Activated T-helper 1 cell treated with anti-CD3 and anti-CD28 coated beads, Interleukin-2, amount 50 U/mL, for 16 hours (primary cell): ENCODE results near the gene ARPC5L.
"Not testable (repeated sequence)": the region's sequence is repeated elsewhere in the genome, so short reads cannot be mapped to it uniquely, and the experiment has no call there.

Experiments
- DNase-seq, 2 donors: peaks; one replicate each; pipeline ENCODE4 v3.0.0-alpha.2; 2020; ENCODE audit warnings: low read depth in 1 of 2, low spot score in 1 of 2

ARPC5L gene

DNA sequence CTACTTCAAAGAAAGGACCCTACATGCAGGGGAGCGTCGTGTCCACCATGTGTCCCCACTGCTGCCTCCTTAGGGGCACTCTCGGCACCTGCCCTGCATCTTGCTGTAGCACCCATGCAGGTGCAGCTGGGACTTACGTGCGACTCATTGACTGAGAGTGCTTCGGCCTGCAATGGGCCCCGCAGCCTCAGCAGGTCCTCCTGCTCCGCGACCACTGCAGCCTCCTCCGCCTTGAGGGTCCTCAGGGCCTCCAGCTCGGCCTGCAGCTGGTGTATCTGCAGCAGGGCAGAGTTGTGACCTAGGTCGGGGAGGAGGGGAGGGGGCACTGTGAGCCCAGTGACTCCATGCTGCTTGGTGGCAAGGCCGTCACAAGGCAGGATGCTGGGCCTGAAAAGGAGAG is 27.1 kb downstream of the ARPC5L start:
- no peak for DNase-seq

DNA sequence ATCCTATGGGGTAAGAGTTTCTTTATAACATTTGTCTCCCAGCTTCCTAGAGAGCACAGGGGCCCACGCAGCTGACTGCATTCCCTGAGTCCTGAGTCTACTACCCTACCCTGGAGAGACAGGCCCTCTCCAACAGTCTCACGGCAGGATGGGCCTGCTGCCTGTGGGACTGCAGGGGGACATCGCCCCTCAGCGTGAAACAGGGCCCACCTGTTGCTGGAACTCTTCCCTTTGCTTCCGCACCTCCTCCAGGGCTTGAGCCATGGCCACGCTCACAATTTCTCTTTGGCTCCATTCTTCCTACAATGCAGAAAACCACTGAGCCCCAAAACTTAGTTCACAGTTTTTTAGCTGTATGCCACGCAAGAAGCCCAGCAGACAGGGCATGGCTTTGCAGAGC is 28.2 kb downstream of the ARPC5L start:
- DNase-seq = no peak

GRCh38 chr9:124894035-124894740 is 32.3 kb downstream of the ARPC5L start:
- DNase-seq = no peak

GRCh38 chr9:124894741-124895170 is 32.8 kb downstream of the ARPC5L start:
- peak in 1 of 2 donors; percentile 11 for DNase-seq

GRCh38 chr9:124897570-124898460 is 35.9 kb downstream of the ARPC5L start:
- DNase-seq = no peak

- DNase-seq = no peak
Observed at GRCh38 chr9:124899845-124900244, 37.9 kb downstream of the ARPC5L start.

DNA sequence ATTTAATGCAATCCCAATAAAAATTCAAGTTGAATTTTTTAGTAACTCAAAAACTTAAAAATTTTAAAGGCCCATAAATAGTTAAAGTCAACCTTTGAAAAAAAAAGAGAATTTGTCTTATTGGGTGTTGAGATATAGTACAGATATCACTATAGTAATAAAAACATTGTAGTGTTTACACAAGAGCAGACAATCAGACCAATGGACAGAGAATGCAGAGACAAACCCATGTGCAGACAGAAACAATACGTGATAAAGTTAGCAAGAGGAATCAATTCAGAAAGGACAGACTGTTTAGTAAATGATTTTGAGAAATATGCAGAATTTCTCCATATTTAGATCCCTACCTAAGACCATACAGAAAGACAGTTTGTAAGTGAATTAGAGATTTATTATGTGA is 45.0 kb downstream of the ARPC5L start:
- DNase-seq = no peak

GRCh38 chr9:124908098-124908497 is 46.2 kb downstream of the ARPC5L start:
- DNase-seq = no peak

GRCh38 chr9:124911766-124912165 is 49.8 kb downstream of the ARPC5L start:
- no peak for DNase-seq

DNA sequence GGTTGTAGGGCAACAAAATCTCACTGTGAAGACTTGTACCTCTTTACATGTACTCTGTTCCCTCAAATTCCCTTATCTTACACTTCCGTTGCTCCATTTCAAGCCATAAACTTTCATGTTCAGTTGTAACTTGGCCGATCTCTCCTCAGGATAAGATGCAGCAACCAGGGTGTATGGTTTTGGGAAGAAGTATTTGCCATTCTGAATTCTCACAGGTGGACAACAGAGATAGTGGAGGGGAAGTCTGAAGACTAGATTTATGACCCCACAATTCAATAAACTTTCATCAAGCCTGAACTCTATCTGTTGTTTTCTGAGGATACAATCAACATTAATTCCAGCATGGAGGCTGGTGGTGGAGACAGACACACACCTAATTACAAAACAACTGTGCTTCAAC is 51.4 kb downstream of the ARPC5L start:
- no peak for DNase-seq

- no peak for DNase-seq
Observed at GRCh38 chr9:124914753-124915405, 52.9 kb downstream of the ARPC5L start.

- not testable (repeated sequence) for DNase-seq
Observed at GRCh38 chr9:124920394-124920793, 58.5 kb downstream of the ARPC5L start.
